NCI-H2029 treated with DMSO at 0.1 percent for 48 hours (cell line): ENCODE measurements around the gene TMEM141.
"Not testable (repeated sequence)": the region's sequence is repeated elsewhere in the genome, so short reads cannot be mapped to it uniquely, and the experiment has no call there.

Experiments
- DNase-seq: peaks from one replicate; lab custom pipeline; 2025; lab: John Stamatoyannopoulos, UW

TMEM141 gene

DNA sequence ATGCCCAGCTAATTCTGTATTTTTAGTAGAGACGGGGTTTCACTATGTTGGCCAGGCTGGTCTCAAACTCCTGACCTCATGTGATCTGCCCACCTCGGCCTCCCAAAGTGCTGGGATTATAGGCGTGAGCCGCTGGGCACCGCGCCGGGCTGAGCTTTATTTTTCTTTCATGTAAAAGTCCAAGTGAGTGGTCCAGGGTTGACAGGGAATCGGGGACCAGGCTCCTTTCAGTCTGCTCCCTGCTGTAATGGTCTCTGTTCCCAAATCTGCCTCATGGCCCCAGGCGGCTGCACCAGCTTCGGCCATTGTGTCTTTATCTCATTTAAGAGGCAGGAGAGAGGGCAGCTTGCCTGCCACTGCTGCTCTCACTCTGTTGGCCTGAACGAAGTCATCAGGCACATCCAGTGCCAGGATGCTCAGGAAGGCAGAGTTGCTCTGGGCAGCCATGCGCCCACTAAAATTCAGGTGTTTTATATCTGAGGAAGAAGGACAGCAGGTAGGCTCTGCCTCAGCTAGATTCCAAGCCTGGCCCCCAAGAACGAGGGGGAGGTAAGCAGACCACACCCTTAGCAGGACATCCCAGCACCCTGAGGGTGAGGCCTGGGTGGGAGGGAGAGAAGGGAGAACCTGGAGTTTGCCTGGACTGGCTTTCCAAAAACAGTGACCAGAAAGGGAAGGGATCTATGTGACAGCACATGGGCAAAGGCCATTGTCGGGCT lies 3.3 kb downstream of the TMEM141 start:
- DNase-seq, result no peak

DNA sequence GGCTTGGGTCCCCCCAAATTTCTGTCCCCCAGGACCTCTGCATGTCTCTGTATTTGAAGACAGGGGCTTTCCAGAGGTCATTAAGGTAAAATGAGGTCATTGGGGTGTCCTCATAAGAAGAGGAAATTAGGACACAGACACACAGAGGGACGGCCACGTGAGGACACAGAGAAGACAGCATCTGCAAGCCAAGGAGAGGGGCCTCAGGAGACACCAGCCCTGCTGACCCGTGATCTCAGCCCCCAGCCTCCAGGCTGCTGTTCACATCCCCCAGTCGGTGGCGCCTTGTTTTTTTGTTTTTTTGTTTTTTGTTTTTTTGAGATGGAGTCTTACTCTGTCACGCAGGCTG lies 3.8 kb downstream of the TMEM141 start:
- DNase-seq, result no peak

DNA sequence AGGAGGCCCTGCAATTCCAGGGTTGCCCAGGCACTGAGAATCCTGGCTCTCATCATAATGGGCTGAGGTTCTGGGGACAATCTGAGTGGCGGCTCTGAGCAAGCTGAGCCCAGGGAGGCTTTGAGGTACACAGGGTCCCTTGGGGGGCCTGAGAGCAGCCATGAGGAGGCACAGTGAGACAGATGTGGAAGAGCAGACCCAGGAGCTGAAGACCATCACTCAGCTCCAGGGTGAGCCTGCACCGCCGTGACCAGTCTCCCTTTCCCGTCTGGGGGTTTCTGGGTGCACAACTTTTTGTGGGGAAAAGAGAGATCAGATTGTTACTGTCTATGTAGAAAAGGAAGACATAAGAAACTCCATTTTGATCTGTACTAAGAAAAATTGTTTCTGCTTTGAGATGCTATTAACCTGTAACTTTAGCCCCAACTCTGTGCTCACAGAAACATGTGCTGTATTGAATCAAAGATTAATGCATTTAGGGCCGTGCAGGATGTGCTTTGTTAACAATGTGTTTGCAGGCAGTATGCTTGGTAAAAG lies 5.2 kb downstream of the TMEM141 start, which contains the start of gene CCDC183:
TSS of gene CCDC183 (plus strand) at position 101 of the 537 bp plus-strand sequence. CDS start at position 161, 60 bp downstream.
- no peak for DNase-seq

DNA sequence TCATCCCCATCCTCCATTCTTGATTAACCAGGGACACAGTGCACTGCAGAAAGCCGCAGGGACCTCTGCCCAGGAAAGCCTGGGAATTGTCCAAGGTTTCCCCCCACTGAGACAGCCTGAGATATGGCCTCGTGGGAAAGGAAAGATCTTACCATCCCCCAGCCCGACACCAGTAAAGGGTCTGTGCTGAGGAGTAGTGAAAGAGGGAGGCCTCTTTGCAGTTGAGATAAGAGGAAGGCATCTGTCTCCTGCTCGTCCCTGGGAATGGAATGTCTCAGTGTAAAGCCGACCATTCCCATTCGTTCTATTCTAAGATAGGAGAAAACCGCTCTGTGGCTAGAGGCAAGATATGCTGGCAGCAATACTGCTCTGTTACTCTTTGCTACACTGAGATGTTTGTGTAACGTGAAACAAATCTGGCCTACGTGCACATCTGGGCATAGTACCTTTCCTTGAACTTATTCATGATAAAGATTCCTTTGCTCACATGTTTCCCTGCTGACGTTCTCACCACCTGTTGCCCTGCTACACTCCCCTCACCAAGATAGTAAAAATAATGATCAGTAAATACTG lies 5.7 kb downstream of the TMEM141 start:
- not testable (repeated sequence) for DNase-seq

DNA sequence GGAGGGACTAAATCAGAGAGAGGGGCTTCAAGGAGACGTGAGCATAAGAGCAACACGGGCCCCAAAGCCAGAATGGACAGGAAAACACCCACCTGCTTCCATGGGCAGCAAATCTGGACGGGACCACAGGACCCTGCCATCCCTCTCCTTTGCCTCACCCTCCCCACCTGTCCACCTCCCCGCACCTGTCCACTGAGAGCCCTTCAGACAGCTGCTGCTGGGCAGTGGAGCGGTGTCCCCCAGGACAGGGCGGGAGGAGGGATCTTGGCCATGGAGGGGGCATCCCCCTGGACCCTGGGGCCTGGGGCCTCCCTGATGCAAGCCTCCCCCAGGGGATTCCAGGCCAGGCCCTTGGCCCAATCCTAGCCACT lies 7.5 kb downstream of the TMEM141 start:
- DNase-seq, result no peak

- DNase-seq, result peak; percentile 40
Measured at GRCh38 chr9:136799079-136799853, 8.1 kb downstream of the TMEM141 start.

- DNase-seq, result peak; percentile 84
Measured at GRCh38 chr9:136799854-136800657, 8.9 kb downstream of the TMEM141 start.

- no peak for DNase-seq
Measured at GRCh38 chr9:136802321-136802720, 11.2 kb downstream of the TMEM141 start.

DNA sequence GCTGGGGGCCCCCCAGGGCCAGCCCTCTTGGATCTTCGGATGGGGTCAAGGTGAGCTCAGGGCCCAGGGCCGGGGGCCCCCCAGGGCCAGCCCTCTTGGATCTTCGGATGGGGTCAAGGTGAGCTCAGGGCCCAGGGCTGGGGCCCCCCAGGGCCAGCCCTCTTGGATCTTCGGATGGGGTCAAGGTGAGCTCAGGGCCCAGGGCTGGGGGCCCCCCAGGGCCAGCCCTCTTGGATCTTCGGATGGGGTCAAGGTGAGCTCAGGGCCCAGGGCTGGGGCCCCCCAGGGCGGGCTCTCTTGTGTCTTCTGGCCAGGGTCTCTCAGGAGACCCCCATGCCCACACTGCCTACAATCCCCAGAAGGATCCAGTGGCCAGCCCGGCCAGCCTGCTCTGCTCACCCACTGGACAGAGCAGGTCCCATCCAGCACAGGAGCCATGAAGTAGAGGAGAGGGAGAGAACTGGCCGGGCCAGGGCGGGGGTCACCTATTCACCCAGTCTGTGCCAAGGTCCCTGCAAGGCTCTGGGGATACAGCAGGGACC lies 11.9 kb downstream of the TMEM141 start:
- DNase-seq, result not testable (repeated sequence)

GRCh38 chr9:136803551-136804508 lies 12.7 kb downstream of the TMEM141 start:
- DNase-seq, result no peak

DNA sequence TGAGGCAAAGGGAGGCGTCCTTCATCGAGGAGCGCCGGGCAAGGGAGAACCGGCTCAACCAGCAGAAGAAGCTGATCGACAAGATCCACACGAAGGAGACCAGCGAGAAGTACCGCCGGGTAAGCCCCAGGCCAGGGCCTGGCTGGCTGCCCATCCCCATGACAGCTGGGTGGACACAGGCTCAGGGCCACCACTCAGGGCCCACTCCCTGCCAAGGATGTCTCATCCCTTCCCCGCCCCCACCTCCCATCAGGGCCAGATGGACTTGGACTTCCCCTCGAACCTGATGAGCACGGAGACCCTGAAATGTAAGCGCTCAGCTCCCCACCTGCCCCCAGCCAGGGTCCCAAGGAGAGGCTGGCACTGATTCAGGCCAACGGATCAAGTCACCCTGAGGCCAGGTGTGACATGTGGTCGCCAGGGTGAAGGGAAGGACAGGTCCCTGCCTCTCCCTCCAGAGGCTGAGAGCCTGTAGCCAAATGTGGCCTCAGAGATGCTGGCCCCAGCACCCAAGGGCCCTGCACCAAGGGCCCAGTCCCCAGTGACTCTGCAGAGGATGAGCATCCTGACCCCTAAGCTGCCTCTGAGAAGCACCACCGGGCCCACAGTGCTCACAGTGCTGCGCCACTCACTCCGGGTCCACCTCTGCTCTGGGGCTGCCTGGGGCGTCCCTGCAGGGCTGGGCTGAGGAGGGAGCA lies 13.5 kb downstream of the TMEM141 start:
- no peak for DNase-seq

DNA sequence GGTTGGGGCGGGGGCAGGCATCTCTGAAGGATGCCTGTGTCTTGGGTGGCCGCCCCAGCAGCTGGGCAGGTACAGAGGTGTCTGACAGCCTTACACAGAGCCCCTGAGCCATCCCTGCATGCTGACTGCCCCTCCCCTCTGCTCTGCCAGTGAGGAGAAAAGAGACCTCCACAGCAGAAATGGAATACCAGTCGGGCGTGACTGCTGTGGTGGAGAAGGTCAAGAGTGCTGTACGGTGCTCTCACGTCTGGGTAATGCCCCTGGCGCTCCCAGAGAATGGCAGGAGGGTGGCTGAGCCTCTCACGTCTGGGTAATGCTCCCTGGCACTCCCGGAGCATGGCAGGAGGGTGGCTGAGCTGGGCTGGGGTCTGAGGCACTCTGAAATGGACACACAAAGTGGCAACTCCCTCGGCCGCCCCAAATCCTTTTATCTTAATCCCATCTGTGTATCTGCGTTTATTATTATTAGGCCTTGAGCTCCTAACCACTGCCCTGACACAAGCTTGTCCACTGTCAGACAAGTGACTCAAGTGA lies 14.1 kb downstream of the TMEM141 start:
- no peak for DNase-seq

GRCh38 chr9:136806067-136806466 lies 14.9 kb downstream of the TMEM141 start:
- DNase-seq, result no peak

DNA sequence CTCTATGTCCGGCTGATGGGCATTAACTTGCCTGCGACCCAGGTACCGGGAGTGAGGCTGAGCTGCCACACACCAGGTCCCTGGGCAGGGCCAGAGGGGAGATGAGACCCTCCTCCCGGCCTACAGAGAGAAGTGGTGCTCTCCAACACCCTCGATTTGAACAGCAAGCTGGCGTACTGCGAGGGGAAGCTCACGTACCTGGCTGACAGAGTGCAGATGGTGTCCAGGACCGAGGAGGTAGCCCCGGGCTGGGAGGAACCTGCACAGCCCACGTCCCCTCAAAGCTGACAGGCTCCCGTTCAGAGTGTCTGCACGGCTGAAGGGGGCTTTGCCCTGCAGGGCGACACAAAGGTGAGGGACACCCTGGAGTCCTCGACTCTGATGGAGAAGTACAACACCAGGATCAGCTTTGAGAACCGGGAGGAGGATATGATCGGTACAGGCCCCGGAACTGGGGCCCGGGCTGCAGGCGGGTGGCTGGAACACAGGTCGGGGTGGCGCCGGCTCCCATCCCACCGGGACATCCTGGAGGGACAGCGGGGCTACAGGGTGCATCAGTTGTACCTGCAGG lies 15.6 kb downstream of the TMEM141 start:
- DNase-seq, result no peak

GRCh38 chr9:136807281-136808074 lies 16.3 kb downstream of the TMEM141 start, which contains the start of gene RABL6:
Gene RABL6 (plus strand): TSS chr9:136807948. CDS start chr9:136808197, 249 bp downstream.
- no peak for DNase-seq

- no peak for DNase-seq
Measured at GRCh38 chr9:136808075-136808805, 17.1 kb downstream of the TMEM141 start.

DNA sequence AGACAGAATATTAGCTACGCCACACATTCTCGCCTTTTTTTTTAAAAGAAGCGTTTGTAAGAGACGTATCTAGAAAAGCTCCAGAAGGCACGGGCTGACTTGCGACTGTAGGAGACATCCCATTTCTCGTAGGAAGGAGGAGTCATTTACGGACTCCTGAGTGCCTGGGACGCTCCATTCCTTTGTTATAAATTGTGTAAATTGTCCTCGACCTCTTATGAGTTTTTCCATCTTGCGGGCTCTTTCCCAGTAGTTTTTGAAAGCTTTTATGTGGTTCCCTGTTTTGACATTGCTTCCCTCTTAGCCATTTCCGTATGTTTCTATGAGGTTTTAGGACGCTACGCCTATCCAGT lies 17.6 kb downstream of the TMEM141 start:
- DNase-seq, result no peak
